Adrenal gland (tissue), 12 donors: Measurements from ENCODE around the gene CLDN15. TPM values are rescaled to one million over a fixed set of nuclear protein-coding genes. Genes with fewer than 3 reads are reported as not detected.
A peak's percentile ranks its signal among the peaks of the same experiment; 100 is the strongest.

ENCODE experiments used
- DNase-seq, 7 donors: peaks; one replicate each; pipeline ENCODE4 v3.0.0-alpha.2; 2019 to 2020
- H3K27ac ChIP-seq, 5 donors: fragments of 200-600 bp; sonication (generic) in 4 of 5; 1 replicate in 3 of 5; 2 replicates in 2 of 5; pipeline versions ENCODE4 v1.5.1 to v1.8.0; 2016 to 2020; ENCODE audit warnings: mild to moderate bottlenecking in 1 of 5
- H3K27me3 ChIP-seq: fragments of 200-600 bp; 2 replicates; pipeline ENCODE4 v1.8.0; 2021
- H3K36me3 ChIP-seq, 2 donors: fragments of 200-600 bp; replicated peaks in 1 of 2; 1 replicate in 1 of 2; 2 replicates in 1 of 2; pipeline versions ENCODE4 v1.5.1 to v1.8.0; 2018 to 2022
- H3K4me1 ChIP-seq, 2 donors: fragments of 200-600 bp; replicated peaks in 1 of 2; 1 replicate in 1 of 2; 2 replicates in 1 of 2; pipeline versions ENCODE4 v1.5.1 to v1.8.0; 2018 to 2021
- H3K4me3 ChIP-seq, 4 donors: fragments of 200-600 bp; sonication (generic) in 3 of 4; one replicate each; pipeline ENCODE4 v1.5.1; 2016 to 2018
- H3K9me3 ChIP-seq, 3 donors: fragments of 200-600 bp; sonication (generic) in 1 of 3; replicated peaks in 1 of 3; 1 replicate in 2 of 3; 2 replicates in 1 of 3; pipeline versions ENCODE4 v1.5.1 to v1.8.0; 2016 to 2021
- CTCF ChIP-seq, 6 experiments: fragments of 450-650 bp in 4 of 6; fragments of 200-600 bp in 2 of 6; sonication (generic) in 1 of 6; IDR thresholded peaks; 1 replicate in 5 of 6; 2 replicates in 1 of 6; pipeline versions ENCODE4 v1.5.1 to v1.8.0; 2016 to 2021; ENCODE audit warnings: antibody characterized with exemption in 6 of 6, mild to moderate bottlenecking in 2 of 6, moderate library complexity in 1 of 6
- POLR2A ChIP-seq, 2 donors: fragments of 450-650 bp; IDR thresholded peaks; one replicate each; pipeline ENCODE4 v1.6.1; 2017; ENCODE audit warnings: antibody characterized with exemption in 2 of 2, mild to moderate bottlenecking in 2 of 2, moderate library complexity in 1 of 2
- WGBS, 4 donors: extraction: QIAGEN DNeasy Blood & Tissue Kit in 2 of 4; methylation state at CpG; one replicate each; pipeline versions ENCODE4 v1.1.5 to v1.1.7; 2013 to 2017; 5-methylcytosine and 5-hydroxymethylcytosine counted together
- intact Hi-C, 2 donors: fragments of 100-400 bp; cut with DNase I; formaldehyde crosslinking; loops; one replicate each; pipeline versions ENCODE4 v1.14.1 to v1.15.0; 2022 to 2023
- polyA plus RNA-seq, 3 donors: library from polyadenylated mRNA; stranded (reverse); fragments of 200-250 nt in 2 of 3; fragments of 350-450 nt in 1 of 3; fragmentation: Illumina TruSeq in 1 of 3; extraction: RNeasy Lipid Tissue Mini Kit (QIAGEN cat#74804) in 1 of 3; gene quantifications; one replicate each; pipeline ENCODE4 v1.2.3, GENCODE V29; 2013 to 2014
- total RNA-seq, 9 donors: library from RNA; depleted of rRNA in 4 of 9; stranded (reverse); fragments of >200 nt in 4 of 9; fragments of 120-200 nt in 1 of 9; fragmentation: NEBNext Ultra II Directional in 1 of 9; extraction: Animal tissue kit (Norgen Biotek cat#: 25700) in 1 of 9; gene quantifications; one replicate each; pipeline versions ENCODE4 v1.1.0 to v1.2.4, GENCODE V29; 2013 to 2023
- donor health status: healthy with polysubstance abuse.
- donor health status: Bipolar disorder and iron deficiency.
- donor health status: DM: yes; HTN: yes; CAD: no.
- donor health status: DM: no; HTN: no; CAD: no.
- donor health status: DM: no; HTN: no; CAD: no.
- donor health status: DM: yes; HTN: yes; CAD: no.

The CLDN15 gene
- total and polyA plus RNA-seq, 12 donors, result 0.70 to 10.9 (median 4.1) TPM

GRCh38 chr7:101222275-101222830 is 15.2 kb downstream of the CLDN15 start:
- 90 to 93% (median 92%) methylated on average over 13 to 27 of the region's 27 CpGs for WGBS, 4 donors
- no peak for TF ChIP-seq POLR2A (IDR thresholded peaks at IDR 0.05)
- no peak for TF ChIP-seq CTCF (IDR thresholded peaks at IDR 0.05)
- intact Hi-C loops, result no loop called here

DNA sequence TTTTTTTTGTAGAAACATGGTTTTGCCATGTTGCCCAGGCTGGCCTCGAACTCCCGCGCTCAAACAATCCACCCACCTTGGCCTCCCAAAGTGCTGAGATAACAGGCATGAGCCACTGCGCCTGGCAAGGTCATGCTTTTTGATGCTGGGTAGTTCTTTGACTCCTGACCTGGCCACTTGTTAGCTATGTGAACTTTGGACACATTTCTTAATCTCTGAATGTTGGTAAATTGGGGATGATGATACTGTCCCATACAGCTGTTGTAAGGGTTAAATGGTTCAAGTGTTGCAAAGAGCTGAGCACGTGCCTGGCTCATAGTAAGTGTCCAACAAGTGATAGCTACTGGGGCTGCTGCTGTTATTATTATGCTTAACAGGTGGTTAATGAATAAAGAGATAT is 17.3 kb downstream of the CLDN15 start:
- WGBS, 4 donors, result 49 to 60% (median 53%) methylated on average over 2 to 5 of the region's 5 CpGs
- no peaks in the 10 kb centered on the region for H3K27me3 ChIP-seq
- TF ChIP-seq POLR2A (IDR thresholded peaks at IDR 0.05) (no peak), CTCF (IDR thresholded peaks at IDR 0.05) (no peak)
- intact Hi-C loops, result no loop called here
- no peak overlapping the region for H3K27ac ChIP-seq
- no peaks in the 10 kb centered on the region for H3K9me3 ChIP-seq
- H3K4me3 ChIP-seq, result no peak overlapping the region
- DNase-seq, result no peak
- peaks cover 0 to 32% of the 10 kb centered on the region in 2 donors for H3K36me3 ChIP-seq
- peaks cover 3 to 36% of the 10 kb centered on the region in 2 donors for H3K4me1 ChIP-seq

More at GRCh38 chr7:101222275-101222830, 15.2 kb downstream of the CLDN15 start:
- no peak overlapping the region for H3K27ac ChIP-seq
- peaks cover 0 to 25% of the 10 kb centered on the region in 2 donors for H3K4me1 ChIP-seq
- H3K4me3 ChIP-seq, result no peak overlapping the region
- H3K9me3 ChIP-seq, result no peaks in the 10 kb centered on the region
- no peaks in the 10 kb centered on the region for H3K27me3 ChIP-seq
- H3K36me3 ChIP-seq, result peaks cover 0 to 36% of the 10 kb centered on the region in 2 donors
- no peak for DNase-seq

DNA sequence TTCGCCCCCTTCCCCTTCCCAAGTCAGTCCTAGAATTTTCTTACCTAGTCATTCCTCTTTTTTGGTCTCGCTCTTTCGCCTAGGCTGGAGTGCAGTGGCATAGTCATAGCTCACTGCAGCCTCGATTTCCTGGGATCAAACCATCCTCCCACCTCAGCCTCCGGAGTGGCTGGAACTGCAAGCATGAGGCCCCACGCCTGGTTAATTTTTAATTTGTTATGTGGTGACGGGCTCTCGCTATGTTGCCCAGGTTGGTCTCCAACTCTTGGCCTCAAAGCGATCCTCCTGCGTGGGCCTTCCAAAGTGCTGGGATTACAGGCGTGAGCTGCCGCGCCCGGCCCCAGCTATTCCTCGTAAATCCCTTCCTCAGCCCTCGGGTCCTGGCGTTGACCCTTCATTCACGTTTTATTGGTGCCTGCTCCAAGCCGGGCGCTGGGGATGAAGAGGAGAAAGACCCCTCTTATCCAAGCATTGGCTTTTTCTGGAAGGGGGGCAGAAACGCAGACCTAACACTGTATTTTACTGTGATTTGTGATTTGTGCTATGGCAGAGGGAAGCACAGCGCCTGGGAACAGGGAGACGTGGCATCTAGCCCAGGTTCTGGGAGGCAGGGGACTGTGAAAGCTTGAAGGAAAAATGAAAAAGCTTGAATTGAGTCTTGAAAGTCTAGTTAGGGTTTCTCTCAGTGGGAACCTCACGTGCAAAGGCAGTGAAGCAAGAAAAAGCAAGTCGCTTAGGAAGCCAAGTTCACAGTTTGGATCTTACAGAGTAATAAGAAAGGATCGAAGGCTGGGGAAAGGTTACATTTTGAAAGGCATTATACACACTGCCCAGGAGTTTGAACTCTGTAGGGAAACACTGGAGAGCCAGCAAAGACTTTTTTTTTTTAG is 19.1 kb downstream of the CLDN15 start:
- TF ChIP-seq POLR2A (IDR thresholded peaks at IDR 0.05), result no peak
- no peak for TF ChIP-seq CTCF (IDR thresholded peaks at IDR 0.05)
- Histone ChIP-seq H3K27me3 (no peaks in the 10 kb centered on the region), H3K9me3 (no peaks in the 10 kb centered on the region), H3K4me1 (peaks cover 3 to 36% of the 10 kb centered on the region in 2 donors), H3K4me3 (peak overlapping the region; percentile 31 to 85 (median 62)), H3K27ac (peak overlapping the region in 3 of 5 donors; percentile 48 to 89 (median 84)), H3K36me3 (peaks cover 0 to 29% of the 10 kb centered on the region in 2 donors)
- intact Hi-C loops, result no loop called here
- DNase-seq, result no peak
- 6 to 9% (median 8%) methylated on average over 22 to 26 of the region's 26 CpGs for WGBS, 4 donors

DNA sequence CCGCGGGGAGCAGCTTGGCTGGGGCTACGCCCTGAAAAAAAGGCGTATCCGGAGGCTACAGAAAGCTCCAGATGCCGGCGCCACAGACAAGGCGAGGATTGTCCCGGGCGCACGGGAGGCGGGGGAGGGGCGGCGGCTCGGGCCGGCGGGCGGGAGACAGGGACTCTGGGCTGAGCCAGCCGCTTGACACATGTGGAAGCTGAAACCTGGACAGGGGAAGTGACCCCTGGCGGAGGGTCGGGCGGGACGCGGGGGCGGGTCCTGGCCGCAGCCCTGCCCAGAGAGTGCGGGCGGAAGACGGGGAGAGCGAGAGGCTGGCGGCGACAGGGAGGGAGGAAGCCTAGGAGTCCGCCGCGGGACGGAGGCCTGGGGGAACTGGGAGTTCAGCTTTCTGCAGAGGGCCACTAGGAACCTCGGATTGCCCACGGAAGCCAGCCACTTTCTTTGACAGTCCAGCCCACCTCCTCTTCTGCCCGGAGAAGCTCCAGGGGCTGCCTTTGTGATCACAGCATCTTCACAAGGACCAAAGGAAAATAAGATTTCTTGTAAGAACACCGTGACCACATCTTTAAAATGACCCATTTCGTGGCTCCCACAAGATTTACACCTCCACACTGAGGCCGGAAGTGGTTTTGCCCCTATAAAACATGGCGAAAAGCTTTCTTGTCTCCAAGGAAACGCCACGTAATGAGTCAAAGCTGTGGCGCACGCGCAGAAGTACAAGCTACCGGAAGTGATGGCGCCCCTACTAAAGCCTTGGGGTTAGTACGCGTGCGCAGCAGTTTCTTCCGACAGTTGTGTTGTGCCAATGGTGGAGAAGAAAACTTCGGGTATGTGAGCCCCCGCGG is 20.0 kb downstream of the CLDN15 start, which contains the start of the genes PLOD3 and ZNHIT1:
Gene PLOD3 (minus strand): TSS at position 194 of the 848 bp plus-strand sequence. CDS start 307 bp downstream, outside the sequence.
Gene ZNHIT1 (plus strand): TSS at position 778 of the 848 bp plus-strand sequence. CDS start 31 bp downstream, at position 809.
- H3K9me3 ChIP-seq, result no peaks in the 10 kb centered on the region
- intact Hi-C loops, result no loop called here
- H3K27ac ChIP-seq, result peak within 1 kb of the TSS; percentile 61 to 89 (median 79)
- H3K4me1 ChIP-seq, result peaks cover 3 to 36% of the 10 kb centered on the region in 2 donors
- no peaks in the 10 kb centered on the region for H3K27me3 ChIP-seq
- TF ChIP-seq CTCF (IDR thresholded peaks at IDR 0.05) (peak in 2 of 6 experiments; percentile 8 to 23), POLR2A (IDR thresholded peaks at IDR 0.05) (peak in 1 of 2 donors; percentile 52)
- 1 to 2% (median 1%) methylated on average over 28 to 57 of the region's 57 CpGs for WGBS, 4 donors
- H3K36me3 ChIP-seq, result peaks cover 0 to 27% of the 10 kb centered on the region in 2 donors
- DNase-seq, result peak; percentile 95 to 99 (median 98)
- H3K4me3 ChIP-seq, result peak within 1 kb of the TSS; percentile 41 to 85 (median 72)
